GM19452 (cell line): ENCODE measurements around the gene AREL1.
A peak's percentile ranks its signal among the peaks of the same experiment; 100 is the strongest.

Experiments used
- ATAC-seq: cut with Tn5 transposase; IDR thresholded peaks from one replicate; pipeline ENCODE4 v1.9.1; 2021; ENCODE audit not compliant: unreplicated experiment

The AREL1 gene

GRCh38 chr14:74613211-74613914 lies 99.5 kb downstream of the AREL1 start:
- ATAC-seq: no peak

- peak; percentile 68 for ATAC-seq
Measured at GRCh38 chr14:74612350-74613021, 100.4 kb downstream of the AREL1 start.

GRCh38 chr14:74611650-74612349 lies 101.1 kb downstream of the AREL1 start, which contains the start of gene LTBP2:
LTBP2 (minus strand) TSS chr14:74612237; CDS start chr14:74611944, 293 bp downstream.
- no peak for ATAC-seq
